B cell (primary cell): ENCODE results near the gene TARS2.

ENCODE experiments used
- EZH2 ChIP-seq: IDR thresholded peaks from 2 replicates; pipeline ENCODE4 v1.6.1; 2012; ENCODE audit warnings: borderline replicate concordance, low read depth, mild to moderate bottlenecking, moderate library complexity, low read length; ENCODE audit not compliant: insufficient read depth, poor library complexity, severe bottlenecking
- TF ChIP-seq, protein P1 (sequence below): fragments of 200-600 bp; IDR thresholded peaks from one replicate; pipeline ENCODE4 v1.8.0; 2022; ENCODE audit warnings: antibody characterized with exemption, mild to moderate bottlenecking

DNA sequence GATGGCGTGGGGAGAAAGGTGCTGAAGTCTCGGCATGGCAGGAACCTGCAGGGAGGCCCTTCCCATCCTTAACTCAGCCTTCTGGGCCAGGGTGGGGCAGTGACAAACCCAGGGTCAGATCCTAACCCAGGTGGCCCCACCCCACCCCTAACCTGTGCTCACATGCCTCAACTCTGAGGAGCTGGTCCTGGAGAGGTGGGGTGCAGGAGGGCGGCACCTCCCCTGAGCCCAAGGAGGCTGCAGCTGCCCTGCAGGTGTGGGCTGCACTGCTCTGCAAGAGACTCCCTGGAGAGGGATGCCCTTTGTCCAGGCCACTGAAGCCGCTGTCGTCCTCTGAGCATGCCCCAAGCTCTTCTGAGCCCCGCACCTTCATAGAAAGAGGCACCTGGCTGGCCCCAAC, 46.8 kb downstream of the TARS2 start:
- TF ChIP-seq, protein P1, sequence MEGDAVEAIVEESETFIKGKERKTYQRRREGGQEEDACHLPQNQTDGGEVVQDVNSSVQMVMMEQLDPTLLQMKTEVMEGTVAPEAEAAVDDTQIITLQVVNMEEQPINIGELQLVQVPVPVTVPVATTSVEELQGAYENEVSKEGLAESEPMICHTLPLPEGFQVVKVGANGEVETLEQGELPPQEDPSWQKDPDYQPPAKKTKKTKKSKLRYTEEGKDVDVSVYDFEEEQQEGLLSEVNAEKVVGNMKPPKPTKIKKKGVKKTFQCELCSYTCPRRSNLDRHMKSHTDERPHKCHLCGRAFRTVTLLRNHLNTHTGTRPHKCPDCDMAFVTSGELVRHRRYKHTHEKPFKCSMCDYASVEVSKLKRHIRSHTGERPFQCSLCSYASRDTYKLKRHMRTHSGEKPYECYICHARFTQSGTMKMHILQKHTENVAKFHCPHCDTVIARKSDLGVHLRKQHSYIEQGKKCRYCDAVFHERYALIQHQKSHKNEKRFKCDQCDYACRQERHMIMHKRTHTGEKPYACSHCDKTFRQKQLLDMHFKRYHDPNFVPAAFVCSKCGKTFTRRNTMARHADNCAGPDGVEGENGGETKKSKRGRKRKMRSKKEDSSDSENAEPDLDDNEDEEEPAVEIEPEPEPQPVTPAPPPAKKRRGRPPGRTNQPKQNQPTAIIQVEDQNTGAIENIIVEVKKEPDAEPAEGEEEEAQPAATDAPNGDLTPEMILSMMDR = no peak
- no peak for TF ChIP-seq EZH2
